Hindlimb muscle (tissue), 1 donor: Measurements from ENCODE around the gene ITGB7. TPM values are rescaled to one million over a fixed set of nuclear protein-coding genes. Genes with fewer than 3 reads are reported as not detected.
A peak's percentile ranks its signal among the peaks of the same experiment; 100 is the strongest.
"Not testable (repeated sequence)": the region's sequence is repeated elsewhere in the genome, so short reads cannot be mapped to it uniquely, and the experiment has no call there.

Experiments used
- DNase-seq: peaks from one replicate; pipeline ENCODE4 v3.0.0-alpha.2; 2013
- polyA plus RNA-seq: library from polyadenylated mRNA; unstranded; fragments of 120-200 nt; gene quantifications from one replicate; pipeline ENCODE4 v1.2.1, GENCODE V29; 2013; ENCODE audit not compliant: insufficient read length

The ITGB7 gene
- polyA plus RNA-seq, 1 donor = 0.76 TPM

DNA sequence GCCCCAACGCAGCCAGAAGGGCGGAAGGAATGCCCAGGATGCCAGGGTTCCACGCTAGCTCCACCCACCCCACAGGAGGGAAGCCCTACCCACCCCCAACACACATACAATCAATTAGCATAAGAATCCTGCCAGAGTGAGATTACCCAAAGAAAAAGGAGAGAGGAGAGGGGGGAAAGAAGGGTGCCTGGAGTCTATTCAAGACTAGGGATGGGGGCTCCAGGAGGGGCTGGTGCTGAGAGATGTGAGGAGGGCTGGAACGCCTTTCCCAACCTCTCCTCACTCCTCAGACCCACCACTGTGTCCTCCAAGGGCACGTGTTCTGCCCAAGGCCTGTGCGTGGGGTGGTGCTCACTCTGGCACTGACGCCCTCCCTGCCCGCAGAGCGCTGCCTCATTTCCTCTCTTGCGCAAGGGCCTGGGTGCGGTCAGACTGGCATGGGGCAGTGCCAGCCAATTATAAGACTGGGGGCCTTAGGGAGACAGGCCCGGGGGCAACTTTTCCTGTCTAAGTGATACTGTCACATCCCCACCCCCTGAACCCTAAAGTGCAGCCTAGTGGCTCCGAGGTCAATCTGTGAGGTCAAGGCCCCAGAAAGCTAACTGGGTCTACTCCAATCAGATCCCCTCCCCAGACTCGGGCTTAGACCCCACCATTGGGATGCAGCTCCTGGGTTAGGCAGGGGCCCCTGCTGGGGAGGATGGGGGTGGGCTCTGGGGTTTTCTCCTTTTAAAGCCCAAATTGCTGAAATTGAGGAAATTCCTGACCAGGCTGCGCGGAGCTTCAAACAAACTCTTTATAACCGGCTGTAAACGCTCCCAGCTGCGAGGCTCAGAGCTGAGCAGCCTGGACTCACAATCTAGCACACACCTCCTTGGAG, 10.2 kb upstream of the ITGB7 start:
- DNase-seq = no peak

DNA sequence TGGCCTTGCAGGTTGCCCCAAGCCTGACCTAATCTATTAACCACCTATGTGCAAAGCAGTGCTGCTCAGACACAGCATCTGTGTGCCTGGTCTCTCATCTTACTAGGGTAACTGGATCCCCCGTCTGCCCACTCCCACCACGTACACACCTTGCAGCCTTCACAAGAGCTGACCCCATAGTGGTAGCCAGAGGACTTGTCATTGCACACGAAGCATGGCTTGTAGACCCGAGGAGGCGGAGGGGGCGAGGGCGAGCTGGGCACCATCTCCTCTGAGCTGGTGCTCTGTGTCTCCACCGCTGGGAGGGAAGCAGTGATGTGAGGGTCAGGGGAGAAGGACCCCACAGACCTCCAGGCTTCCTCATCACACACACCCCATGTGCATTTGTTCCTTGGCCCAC, 8.4 kb upstream of the ITGB7 start:
- no peak for DNase-seq

DNA sequence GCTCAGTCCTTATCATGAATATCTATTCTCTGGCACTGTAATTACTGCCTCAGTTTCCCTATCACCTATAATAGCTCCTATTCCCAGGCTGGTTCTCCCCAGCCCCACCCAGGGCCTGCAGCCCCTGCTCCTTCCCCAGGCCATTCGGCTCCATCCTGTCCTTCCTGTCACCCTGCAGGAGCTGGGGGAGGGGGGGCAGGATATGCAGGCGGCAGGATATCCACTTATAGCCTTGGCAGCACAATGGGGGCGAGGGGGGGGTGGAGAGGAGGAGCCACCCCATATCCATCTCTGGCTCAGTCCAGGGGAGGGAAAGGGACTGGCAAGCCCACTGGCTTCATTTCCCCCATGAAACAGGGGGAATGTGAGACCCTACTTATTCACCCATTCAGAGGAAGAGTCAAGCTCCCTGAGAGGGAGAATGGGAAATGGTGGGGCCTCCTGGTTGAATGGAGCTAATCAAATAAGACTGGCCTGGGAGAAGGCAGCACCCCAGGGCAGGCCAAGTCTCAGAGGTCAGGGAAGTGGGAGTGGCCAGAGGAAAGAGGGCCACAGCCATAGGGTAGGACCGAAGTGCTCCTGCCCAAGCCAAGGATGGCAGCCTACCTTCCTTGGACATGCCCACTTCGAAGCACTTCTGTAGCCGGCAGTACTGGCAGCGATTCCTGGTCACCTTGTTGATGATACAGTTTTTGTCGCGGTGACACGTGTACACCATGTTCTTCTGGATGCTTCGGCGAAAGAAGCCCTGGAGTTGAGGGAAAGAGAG, 7.8 kb upstream of the ITGB7 start:
- no peak for DNase-seq

DNA sequence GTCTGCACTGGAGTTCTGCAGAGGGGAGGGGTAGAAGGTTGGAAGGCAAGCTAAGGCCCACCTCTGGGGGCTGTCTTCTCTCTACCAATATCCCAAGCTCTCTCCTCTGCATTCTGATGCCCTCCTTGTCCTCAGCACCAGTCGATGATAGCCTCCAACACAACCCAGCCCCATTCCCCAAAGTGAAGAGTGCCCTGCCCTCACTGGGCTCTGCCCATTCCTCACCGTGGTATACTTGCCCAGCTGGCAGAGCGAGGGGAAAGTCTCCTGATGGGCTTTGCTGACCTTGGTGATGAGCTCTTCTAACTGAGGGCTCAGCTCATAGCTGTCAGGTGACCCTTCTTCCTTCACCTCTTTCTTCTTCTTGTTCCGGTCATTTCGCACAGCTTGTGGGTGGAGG, 7.2 kb upstream of the ITGB7 start:
- no peak for DNase-seq

DNA sequence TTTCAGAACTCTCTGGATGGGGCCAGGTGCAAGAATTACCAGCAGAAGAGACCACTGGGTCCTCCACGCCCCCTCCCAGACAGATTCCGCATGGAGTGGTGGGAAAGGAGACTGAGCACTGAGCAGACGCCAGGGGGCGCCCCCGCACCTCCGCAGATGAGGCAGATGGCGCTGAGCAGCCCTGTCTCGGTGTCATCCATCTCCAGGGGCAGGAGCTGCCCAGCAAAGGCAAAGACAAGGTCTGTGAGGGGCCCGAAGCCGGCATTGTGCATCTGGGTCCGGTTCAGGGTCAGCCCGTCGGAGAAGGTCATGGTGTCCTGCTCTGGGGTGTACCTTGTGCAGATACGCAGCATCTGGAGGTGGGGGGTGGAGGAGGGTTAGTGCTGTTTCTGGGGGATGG, 6.3 kb upstream of the ITGB7 start:
- peak; percentile 83 for DNase-seq

DNA sequence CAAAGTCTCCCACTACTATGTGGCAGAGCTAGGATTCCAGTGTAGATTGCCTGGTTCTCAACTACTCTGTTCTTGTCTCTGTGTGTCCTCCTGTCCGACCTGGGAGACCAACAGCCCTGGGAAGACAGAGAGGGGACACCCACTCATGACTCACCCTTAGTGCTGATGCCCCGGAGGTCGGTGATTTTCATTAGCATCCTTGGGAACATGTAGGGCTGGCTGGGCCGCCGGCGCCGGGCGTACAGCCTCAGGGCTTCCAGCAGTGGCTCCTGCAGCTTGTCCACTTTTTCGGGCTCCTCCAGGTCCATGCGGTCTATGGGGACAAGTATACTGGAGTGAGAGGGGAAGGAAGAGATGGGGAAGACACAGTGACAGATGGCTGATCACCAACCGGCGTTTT, 5.9 kb upstream of the ITGB7 start:
- no peak for DNase-seq

DNA sequence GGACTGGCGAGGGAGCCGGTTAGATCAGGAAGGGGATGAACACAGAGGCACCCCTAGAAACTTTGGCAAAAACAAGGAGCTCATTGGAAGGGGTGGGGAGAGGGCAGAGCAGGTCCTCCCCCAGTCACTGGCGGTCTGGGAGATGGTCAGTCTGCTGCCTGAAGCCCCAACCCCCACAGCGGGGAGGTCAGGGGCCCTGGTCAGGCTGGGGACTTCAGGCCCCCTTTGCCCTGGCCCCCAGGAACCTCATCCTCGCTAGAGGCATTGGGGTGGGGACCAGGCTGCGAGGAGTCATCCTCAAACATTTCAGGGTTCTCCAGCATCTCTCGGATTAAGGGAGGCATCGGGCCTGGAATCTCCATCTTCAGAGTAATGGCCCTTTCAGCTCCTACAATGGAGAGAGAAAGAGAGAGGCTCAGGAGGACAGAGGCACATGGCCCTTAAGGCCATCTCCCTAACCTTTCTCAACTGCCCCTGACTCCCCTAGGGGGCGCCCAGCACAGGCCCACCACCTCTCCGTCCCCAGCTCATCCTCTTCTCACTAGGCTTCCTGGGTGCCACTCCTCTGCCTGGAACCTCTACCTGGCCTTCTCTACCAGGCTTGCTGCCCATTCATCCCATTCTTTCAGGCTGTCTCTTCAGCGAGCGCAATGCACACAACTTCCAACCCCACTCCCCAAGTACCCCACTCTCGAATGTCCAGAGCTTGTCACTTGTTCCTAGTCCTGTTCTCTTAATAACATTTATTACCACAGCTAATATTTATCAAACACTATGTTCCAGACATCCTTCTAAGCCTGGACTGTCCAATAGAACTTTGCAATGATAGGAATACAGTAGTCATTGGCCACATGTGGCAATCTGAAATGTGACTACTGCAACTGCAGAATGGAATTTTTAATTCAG, 4.7 kb upstream of the ITGB7 start:
- DNase-seq = no peak

DNA sequence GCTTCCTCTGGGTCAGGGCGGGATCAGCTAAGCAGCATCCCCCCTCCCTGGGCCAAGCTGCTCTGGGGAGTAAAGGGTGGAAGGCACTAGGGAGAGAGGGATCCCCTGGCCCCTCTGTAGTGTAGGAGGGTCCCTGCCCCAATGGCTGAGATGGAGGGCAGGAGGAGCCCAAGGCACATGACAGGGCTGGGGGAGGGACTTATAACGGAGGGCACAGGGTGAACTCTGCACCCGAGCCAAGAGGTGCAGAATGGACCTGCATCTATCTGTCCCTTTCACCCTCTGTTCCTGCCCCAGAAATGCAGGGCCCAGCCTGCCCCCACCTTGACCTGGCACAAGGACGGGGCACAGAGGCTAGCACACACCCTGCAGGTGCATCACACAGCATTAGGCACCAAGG, 3.8 kb upstream of the ITGB7 start:
- DNase-seq = no peak

DNA sequence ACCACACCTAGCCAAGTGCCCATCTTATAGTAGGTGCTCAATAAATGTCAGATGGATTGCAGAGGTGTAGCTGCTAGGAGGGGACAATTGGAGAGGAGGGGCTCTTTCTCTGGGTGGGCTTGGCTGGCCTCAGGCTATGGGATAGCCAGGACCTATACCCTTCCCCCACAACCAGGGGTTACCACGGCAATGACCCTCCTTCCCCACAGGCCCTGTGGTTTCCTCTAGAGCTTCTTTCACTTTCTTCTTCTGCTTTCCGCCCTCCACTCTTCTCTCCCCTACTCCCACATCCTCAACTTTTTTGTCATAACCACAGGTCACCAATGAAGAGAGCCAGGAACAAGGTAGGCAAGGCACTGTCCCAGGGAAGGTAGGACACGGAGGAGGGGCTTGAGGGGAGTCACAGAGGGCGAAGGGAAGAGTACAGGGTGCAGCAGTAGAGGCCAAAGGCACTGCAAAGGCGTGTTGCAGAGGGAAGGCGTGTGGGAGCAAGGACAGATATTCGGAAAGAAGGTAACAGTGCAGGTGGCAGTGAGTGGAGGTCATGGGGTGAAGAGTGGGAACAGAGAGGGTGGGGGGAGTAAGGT, 1.9 kb upstream of the ITGB7 start:
- no peak for DNase-seq

DNA sequence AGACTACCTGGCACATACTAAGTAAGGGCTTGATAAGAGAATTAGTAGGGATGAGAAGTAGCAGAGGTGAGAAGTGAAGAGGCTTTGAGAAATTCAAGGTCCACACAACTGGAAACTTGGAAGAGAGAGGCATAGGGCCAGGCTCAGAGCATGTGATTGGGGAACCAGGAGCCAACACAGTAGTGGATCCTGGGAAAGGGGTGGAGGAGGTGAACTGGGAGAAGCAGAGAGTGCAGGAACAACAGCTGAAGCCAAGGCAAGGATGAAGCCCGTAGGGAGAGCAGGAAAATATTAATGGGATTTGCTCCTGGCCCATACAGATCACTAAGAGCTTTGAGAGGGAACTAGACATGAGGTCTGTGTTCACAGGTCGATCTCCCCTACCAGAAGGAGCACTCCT, 1.4 kb upstream of the ITGB7 start:
- DNase-seq = no peak

DNA sequence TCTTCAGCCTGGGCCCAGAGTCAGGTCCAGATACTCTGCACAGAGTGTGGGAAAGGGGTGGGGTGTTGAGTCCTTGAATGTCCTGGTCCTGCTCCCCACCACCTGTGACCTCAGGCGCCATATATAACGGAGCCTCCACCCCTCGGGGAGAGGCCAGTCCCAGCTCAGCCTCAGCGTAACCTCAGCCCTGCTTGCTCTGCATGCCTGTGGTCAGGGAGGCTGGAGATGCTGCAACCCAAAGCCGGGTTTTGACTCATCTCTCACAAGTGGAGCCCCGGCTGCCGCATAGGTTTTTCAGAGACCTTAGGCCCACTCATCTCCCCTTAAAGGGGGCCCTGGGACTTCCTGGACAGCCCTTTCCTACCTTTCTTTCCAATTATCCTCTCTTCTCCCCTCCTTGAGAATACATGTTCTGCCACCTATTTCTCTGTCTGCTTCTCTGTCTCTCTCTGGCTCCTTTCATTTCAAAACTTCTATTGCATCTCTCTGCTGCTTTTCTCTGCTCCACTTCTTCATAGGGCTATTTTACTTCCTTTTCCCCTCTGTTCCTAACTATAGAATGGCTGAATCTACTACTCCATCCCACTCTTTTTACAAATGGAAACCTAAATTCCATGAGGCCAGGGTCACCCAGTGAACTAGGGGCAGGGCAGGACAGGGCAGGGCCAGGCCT, 1.2 kb downstream of the ITGB7 start:
- no peak for DNase-seq

DNA sequence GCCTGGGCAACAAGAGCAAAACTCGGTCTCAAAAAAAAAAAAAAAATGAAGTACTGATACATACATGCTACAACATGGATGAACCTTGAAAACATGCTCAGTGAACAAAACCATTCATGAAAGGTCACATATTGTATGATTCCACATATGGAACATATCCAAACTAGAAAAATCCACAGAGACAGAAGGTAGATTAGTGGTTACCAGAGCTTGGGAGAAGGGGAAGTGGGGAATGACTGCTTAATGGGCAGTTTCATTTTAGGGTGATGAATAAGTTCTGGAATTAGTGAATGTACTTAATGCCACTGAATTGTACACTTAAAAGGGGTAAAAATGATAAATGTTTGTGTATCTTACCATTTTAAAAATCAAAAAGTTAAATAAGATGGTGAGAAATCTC, 2.7 kb downstream of the ITGB7 start:
- DNase-seq = no peak

DNA sequence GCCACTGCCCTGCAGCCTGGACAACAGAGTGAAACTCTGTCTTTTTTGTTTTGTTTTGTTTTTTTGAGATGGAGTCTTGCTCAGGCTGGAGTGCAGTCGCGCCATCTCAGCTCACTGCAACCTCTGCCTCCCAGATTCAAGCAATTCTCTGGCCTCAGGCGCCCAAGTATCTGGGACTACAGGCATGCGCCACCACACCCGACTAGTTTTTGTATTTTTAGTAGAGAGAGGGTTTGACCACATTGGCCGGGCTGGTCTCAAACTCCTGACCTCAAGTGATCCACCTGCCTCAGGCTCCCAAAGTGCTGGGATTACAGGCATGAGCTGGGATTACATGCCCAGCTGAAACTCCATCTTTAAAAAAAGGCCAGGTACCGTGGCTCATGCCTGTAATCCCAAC, 4.7 kb downstream of the ITGB7 start:
- DNase-seq = not testable (repeated sequence)

DNA sequence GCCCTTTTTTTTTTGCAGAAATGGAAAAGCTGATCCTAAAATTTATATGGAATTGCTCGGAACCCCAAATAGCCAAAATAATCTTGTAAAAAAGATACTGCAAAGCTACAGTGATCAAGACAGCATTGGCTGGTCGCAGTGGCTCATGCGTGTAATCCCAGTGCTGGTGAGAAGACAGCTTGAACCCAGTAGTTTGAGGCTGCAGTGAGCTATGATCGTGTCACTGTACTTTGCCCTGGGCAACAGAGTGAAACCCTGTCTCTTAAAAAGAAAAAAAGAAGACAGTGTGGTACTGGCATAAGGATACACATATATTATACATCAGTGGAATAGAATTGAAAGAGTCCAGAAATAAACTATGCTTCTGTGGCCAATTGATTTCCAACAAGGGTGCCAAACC, 5.4 kb downstream of the ITGB7 start:
- DNase-seq = no peak

DNA sequence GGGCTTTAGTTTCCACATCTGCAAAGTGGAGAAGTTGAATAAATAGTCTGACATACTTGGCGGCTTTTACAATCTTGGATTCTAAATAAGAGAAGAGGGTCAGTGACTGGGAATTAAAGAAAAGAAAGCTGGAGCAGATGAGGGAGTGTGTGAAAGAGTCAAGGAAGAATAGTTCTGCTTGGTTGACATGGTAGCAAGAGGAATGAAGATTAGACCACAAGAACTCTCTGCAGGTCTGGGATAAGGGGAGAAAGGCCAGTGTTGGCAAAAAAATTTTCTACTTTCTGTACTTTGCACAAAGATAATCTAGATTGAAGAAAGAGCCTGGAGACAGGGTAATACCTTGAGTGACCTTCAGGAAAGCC, 5.9 kb downstream of the ITGB7 start:
- no peak for DNase-seq

DNA sequence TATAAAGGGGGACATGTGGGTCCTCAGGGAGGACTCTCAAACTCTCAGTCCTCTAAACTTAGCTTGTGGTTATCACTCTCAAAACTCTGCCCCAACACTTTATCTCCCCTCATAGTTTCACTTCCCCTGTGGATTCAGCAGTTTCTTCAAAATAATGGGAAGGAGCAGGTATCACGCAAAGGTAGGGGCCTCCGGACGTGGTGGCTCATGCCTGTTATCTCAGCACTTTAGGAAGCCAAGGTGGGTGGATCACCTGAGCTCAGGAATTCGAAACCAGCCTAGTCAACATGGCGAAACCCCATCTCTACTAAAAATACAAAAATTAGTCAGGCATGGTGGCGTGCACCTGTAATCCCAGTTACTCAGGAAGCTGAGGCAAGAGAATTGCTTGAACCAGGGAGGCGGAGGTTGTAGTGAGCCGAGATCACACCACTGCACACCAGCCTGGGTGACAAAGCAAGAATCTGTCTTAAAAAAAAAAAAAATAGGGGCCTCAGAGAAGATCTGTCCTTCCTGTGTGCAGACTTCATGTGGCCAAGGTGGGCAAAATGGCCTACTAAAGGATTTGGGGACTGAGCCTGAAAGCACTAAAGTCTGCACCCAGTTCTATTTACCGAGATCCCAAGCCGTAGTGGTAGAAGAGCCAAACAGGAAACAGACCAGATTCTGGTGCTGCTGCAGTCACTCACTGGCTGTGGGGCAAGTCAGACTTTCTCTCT, 6.4 kb downstream of the ITGB7 start:
- no peak for DNase-seq

DNA sequence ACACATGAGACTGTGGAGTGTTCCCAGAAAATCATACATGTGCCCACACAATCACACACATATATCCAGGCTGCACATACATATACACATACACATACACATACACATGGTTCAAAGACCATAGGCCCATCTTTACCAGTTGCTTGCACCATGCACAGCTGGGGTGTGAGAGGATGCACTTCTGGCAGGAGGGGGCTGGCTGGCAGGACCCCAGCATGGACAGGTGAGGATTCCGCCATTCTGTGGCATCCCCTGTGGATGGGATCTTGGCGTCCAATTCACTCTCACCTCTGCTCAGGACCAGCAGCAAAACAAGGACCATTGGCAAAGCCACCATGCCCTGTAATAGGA, 7.0 kb downstream of the ITGB7 start:
- no peak for DNase-seq

DNA sequence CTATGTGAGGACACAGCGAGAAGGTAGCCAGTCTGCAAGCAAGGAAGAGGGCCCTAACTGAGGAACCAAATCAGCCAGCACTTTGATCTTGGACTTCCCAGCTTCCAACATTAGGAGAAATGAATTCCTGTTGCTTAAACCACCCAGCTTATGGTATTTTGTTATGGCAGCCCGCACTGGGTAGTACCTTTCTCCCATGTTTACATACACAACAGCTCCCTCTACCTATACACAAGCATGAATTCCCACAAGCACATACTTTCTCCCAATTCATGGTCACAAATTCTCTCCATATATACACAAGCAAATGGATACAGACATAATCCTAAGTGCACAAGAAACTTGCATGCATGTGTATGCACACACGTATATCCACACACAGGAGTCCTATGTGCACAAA, 7.4 kb downstream of the ITGB7 start:
- DNase-seq = no peak

DNA sequence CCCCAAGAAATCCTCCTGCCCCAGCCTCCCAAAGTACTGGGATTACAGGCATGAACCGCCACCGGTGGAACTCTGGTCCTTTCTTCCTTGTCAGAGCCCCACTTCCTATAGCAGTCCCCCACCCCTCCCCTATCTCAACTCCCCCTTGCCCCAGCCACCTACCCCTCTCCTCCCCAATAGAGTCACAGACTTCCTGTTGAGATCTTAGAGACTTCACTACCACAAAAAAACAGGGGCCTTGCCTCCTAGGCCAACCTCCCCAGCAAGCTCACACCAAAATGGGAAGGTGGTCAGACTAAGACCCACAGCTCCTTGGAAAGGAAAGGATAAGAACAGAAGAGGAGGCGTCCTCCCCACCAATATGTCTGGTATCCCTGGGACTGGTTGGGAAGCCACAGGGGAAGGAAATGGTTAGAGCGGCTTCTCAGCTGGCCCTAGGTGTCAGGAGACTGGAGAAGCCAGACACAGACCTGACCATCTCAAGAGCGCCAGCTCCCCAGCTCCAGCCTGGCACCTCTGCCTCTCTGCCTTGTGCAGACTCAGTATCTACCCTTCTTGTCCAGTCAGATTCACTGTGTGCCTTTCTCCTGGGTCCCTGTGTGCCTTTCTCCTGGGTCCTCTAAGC, 8.5 kb downstream of the ITGB7 start:
- no peak for DNase-seq

DNA sequence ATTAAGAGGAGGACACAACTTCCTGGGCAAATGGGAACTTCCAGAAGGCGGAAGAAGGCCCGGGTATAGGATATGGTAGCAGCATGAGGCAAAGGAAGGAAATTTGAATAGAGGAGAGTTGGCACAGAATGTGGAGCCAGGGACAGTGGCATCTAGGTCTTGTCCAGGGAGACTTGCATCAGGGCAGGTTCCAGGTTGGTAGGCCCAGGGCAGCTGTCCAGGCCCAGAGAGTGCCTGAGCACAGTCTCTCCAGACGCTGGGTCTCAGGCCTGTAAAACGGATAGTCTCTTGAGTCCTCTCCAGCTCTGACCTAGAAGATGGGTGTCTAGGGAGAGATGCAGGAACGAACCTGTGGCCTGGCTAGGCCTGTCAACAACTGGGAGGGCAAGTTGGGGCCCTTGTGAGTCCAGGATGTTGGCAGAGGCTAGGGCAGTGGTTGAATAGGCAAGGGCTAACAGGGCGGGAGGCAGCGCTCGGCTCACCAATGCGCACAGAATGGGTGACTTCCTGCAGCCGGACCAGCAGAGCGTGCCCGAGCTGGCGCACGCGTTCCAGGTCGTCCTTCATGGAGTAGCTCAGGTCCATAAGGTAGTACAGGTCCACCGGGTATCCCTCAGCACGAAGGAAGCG, 9.9 kb downstream of the ITGB7 start:
- no peak for DNase-seq

DNA sequence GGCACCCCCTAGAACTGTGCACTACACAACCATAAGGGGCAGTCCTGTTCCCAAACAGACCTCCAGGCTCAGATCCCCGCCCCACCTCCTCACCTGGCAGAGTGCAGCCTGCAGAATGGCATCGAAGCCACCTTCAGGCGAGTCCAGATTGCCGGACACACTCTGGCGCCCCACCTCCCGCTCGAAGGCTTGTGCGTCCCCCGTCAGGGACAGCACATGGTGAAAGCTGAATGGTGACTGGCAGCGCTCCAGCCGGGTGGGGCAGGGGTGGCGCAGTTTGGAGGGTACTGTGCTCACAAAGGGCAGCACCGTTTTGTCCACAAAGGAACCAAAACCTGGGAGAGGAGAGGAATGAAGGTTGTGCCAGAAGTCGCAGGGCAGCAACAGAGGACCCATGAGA, 10.6 kb downstream of the ITGB7 start:
- DNase-seq = no peak
